Stimulated activated CD8-positive, alpha-beta memory T cell treated with anti-CD3 and anti-CD28 coated beads, Interleukin-12 subunit alpha, Interleukin-12 subunit beta, amount 100 ng/mL, for 24 hours (primary cell): ENCODE results near the gene ACTR5.
A peak's percentile ranks its signal among the peaks of the same experiment; 100 is the strongest.
"Not testable (repeated sequence)": the region's sequence is repeated elsewhere in the genome, so short reads cannot be mapped to it uniquely, and the experiment has no call there.

Source experiments
- DNase-seq: peaks from one replicate; pipeline ENCODE4 v3.0.0-alpha.2; 2020; ENCODE audit errors: extremely low read depth

The ACTR5 gene

DNA sequence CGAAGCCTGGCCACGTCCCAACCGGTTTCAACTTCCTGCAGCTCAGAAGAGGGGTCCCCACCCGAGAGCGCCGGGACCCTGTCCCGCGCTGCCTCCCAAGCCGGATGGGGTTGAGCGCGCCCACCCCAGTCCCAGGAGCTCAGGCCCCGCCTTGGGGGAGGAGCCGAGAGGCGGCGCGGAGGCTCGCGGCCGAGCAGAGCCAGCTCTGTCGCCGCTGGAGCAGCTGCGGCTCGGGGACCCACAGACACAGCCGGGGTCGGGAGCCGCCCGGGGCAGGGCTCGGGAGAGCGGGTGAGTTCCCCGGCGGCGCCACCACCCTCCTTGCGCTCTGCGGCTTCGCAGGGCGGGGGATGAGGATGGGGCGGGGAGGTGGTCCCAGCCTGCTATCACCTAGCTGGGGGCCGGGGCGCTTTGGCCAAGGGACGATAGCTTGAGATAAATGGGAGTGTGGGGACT is 57.3 kb downstream of the ACTR5 start, which contains the start of gene PPP1R16B:
Gene PPP1R16B, plus strand, starts transcription at position 196 of the 456 bp plus-strand sequence. CDS start 30,229 bp downstream, outside the sequence.
- DNase-seq, result peak; percentile 66

DNA sequence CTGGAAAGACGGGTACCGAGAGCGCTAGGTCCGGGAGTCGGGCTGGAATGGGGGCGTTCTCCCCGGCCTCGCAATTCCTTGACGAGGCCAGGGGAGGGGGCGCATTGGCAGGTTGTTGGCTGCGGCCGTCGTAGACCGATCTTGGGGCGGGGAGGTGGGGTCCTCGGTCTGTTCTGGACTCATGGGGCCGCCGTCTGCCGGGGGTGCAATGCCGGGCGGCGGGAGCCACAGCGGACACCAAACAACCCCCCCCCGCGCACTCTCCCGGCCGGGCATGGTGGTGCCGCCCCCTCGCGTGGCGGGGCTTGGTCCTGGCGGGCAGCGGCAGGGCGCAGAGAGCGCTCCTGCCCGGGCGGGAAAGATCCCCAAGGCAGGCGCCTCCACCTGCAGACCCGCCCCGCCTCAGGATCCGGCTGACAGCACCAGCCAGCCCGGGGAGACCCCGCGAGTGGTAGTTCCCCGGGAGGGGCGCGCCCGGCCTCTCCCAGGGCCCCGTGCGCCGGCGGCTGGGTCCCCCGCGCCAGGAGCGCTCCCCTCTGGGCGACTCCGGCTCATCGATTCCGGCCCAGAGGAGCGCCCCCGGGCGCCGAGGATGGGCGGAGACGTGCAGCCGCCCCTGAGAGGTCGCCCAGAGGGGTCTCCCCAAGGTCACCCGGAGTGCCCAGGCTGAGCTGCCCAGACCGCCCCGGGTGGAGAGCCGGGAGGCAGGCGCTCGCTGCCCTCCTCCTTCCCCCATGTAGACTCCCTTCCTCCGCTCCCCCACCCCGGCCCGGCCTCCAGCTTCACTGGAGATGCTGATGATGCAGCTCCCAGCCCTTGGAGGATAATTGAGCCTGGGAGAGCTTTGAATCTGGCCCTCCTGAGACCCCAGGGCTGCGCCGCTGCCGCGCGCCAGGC is 57.9 kb downstream of the ACTR5 start:
- DNase-seq, result no peak

DNA sequence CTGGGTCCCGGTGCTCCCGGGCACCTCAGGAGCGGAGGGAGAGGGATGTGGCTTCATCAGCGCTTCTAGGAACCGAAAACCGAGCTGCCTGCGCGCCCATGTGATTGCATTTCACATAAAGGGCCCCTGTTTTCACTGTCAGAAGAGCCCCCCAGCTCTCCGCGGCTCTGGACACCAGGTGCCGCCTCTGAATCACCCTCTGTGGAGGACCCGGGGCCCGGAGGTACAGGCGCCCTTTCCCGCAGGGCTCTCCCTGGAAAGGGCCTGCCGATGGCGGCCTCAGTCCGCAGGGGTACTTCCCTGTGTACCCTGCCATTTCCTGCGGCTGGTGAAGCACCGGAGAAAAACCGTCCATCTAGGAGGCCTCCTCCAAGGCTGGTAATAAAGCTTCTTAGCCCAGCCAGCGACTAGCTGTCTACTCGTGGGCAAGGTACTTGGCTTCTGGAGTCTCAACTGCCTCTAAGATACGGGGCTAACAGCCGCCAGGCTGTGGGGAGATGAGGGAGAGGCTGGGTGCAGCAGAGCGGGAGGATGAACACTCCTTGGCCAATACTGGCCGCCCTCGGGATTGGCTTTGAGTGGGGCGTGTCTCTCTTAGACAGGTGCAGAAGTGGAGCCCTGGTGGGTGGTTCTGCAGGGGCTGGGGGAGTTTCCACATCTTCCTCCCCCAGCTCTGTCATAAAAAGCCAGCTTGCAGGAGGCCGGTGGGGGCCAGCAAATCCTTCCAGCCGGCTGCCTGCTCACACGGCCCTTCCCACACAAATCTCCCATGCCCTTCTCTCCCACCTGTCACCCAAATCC is 58.8 kb downstream of the ACTR5 start:
- DNase-seq, result no peak

DNA sequence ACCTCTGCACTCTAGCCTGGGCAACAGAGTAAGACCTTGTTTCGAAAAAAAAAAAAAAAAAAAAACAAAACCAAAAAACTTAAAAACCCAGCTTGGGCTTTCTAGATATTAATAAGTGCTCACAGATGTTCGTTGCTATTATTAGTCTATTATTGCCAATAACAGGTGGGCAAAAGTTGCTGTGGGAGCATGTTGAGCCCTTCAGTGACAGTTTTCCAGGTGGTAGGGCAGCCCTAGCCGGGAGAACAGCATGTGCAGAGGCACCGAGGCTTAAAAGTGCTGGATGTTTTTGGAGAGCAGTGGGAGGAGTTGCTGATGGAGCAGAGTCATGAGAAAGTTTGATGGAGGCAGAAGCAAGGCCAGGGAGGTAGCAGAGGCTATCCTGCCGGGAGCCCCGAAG is 61.7 kb downstream of the ACTR5 start:
- no peak for DNase-seq

DNA sequence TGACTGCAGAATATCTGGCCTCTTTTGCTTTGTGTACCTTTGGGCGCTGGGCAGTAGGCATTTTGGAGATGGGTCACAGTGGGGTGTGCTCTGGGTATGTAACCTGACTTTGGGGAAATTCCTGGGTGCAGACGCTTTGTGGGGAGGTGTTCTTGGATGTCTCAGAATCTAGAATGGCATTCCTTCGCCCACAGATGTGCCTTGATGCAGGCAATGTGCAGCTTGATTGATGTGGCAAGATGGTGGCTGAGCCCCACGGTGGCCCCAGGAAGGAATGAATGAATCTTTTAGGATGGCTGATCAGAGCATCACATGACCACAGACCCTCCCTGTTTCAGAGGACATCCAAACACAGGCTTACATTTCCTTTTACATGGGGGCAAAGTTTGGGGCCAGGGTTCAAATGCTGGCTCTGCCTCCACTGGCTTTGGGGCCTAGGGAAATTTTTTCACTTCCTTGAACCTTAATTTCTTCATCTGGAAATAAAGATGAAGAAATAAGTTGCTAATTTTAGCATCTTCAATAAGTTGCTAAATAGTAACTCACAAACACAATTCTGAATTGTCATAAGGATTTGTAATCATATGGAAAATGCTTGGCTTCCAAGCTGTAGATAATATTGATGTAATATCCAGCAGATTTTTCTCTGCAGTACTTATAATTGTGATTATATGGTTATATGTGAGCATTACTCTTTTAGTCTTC is 62.8 kb downstream of the ACTR5 start:
- no peak for DNase-seq

DNA sequence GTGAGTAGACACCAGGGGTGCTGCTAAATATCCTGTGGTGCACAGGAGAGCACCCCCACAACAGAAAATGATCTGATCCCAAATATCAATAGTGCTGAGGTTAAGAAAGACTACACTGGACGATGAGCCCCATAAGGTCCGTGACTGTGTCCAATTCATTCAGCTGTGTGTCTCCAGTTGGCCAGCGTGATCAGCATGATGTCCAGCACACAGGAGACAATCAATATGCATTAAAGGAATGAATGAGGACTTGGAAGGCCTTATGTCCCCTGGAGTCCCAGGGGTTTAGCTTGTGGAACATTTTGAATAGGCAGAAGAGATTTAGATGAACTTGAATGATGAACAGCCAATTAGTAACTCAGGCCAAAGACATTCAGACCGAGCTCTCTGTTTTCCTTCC is 63.5 kb downstream of the ACTR5 start:
- DNase-seq, result no peak

DNA sequence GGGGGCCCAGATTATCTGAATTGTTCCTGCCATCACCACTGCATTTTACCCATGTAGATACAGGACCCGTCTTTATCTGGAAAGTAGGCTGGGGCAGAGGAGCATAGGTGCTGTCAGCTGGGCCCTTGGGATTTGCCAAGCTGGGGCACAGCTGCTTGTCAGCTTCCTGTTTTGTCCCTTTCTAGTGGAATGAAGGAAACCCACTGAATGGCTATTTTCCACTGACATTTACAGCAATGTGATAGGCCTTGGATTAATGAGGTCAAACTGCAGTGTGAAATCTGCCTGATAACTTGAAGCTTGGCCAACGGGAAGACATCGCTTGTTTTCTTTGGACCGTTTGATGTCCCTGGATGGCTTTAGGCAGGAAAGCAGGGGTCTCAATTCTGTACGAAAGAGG is 63.9 kb downstream of the ACTR5 start:
- no peak for DNase-seq

DNA sequence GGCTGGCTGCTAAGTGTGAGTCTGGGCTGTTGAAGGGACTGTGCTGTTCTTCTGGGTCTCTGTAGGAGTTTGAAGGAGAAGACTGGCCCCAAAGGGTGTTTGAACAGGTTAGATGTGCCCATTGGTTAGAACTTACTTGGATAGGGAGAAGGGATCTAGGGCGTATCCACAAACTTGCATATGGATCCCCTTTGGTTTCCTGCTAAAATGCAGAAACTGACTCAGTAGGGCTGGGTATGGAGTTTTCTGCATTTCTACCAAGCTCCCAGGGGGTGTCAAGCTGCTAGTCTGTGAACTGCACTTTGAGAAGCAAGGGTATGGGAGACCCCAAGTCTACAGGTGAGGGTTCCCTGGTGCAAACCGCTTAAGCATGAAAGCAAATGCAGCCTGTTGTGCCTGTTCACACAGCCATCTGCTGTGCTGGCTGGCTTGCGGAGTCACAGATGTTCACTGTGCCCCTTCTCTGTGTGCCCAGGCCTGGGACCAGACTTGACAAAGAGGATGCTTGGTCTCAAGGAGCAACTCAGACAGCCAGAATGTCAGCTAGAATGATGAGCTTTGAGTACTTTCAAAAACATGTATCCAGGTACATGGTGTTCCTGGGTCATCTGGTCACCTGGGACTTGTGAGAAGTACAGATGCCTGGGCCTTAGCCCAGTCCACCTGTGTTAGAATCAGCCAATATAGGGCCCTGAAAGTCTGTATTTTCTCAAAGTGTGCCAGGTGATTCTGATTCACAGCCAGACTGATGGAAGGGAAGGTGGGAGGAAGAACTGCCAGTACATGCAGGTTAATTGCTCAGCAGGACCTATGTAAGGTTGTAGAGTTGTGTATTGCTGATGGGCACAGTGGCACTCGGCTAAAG is 64.7 kb downstream of the ACTR5 start:
- no peak for DNase-seq

DNA sequence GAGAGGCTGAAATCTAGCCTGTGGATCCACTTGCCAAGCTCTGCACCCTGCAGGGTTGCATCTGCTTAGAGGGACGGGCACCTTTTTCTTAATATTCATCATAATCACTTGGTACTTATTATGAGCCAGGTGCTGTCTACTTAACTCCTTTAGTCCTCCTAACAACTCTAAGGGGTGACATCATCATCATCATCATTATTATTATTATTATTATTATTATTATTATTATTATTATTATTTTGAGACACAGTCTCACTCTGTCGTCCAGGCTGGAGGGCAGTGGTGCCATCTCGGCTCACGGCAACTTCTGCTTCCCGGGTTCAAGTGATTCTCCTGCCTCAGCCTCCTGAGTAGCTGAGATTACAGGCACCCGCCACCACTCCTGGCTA is 65.3 kb downstream of the ACTR5 start:
- DNase-seq, result not testable (repeated sequence)

DNA sequence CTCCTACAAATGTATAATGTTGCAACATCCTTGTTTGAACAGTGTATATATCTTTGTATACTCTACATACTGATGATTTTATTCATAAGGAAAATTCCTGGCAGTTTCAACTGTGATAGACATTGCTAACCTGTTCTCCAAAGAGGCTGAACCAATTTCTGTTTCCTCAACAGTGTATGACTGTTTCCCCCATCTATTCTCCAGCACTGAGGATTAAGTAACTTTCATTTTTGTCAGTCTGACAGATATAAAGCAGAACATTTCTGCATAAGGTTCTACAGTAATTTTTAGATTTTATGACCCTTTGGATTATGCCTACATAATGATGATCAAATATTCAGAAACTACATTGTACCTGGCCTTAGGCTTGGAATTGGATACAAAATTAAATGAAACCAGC is 67.2 kb downstream of the ACTR5 start:
- DNase-seq, result no peak

DNA sequence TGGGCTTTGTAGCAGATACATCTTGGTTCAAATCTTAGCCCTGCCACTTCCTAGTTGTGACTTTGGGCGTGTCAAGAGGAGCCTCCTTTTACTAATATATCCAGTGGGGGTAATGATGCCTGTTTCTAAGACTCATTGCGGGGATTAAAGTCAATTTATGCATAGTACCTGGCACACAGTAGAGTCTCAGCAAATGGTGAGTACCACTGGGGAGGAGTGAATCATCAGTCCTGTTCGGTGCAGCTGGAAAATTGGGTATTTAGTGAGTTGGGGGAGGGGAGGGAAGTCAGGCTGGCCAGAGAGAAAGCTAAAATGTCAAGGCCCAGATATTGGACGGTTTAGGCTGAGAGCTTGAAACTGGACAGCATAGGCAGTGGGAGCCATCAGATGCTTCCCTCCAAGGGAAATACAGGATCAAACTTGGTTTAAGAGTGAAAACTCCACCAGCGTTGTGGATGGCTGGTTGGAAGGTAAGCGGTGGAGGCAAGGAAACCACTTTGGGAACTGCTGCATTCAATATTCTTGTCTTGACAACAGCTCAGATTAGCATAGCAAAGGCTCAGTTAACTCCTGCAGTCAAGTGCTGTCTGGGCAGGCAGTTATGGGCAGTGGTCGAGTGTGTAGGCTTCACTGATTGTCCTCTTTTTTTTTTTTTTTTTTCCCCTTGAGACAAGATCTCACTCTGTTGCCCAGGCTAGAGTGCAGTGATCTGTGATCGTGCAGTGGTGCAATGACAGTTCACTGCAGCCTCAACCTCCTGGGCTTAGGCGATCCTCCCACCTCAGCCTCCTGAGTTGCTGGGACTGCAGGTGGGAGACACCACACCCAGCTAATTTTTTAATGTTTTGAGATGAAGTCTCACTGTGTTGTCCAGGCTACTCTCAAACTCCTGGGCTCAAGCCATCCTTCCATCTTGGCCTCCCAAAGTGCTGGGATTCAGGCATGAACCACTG is 70.1 kb downstream of the ACTR5 start:
- DNase-seq, result no peak
